Activated naive CD8-positive, alpha-beta T cell treated with anti-CD3 and anti-CD28 coated beads for 36 hours (primary cell): ENCODE measurements around the gene EMILIN1. TPM values are rescaled to one million over a fixed set of nuclear protein-coding genes. Genes with fewer than 3 reads are reported as not detected.
"Not testable (repeated sequence)": the region's sequence is repeated elsewhere in the genome, so short reads cannot be mapped to it uniquely, and the experiment has no call there.

Experiments used
- DNase-seq: peaks from one replicate; pipeline ENCODE4 v3.0.0; 2021
- H3K27ac Mint-ChIP-seq: one replicate; pipeline ENCODE4 v1.8.0; 2022; ENCODE audit warnings: mild to moderate bottlenecking, moderate library complexity, mixed read lengths
- H3K27me3 Mint-ChIP-seq: one replicate; pipeline ENCODE4 v1.8.0; 2022; ENCODE audit warnings: mild to moderate bottlenecking, mixed read lengths
- H3K36me3 Mint-ChIP-seq: one replicate; pipeline ENCODE4 v1.8.0; 2021; ENCODE audit warnings: mild to moderate bottlenecking, mixed read lengths
- H3K4me1 Mint-ChIP-seq: one replicate; pipeline ENCODE4 v1.8.0; 2021; ENCODE audit warnings: mixed read lengths
- H3K4me3 Mint-ChIP-seq: one replicate; pipeline ENCODE4 v1.8.0; 2022; ENCODE audit warnings: mild to moderate bottlenecking, moderate library complexity, mixed read lengths
- H3K9me3 Mint-ChIP-seq: one replicate; pipeline ENCODE4 v1.8.0; 2022; ENCODE audit warnings: mixed read lengths
- total RNA-seq, 2 experiments: library from RNA; stranded (reverse); gene quantifications; one replicate each; pipeline ENCODE4 v1.2.3, GENCODE V29; 2021

EMILIN1 gene
- total RNA-seq, 2 experiments from 2014 or later = 0.62 to 0.76 TPM

- H3K4me3 Mint-ChIP-seq, H3K27ac Mint-ChIP-seq, H3K27me3 Mint-ChIP-seq, H3K36me3 Mint-ChIP-seq, H3K4me1 Mint-ChIP-seq, DNase-seq, H3K9me3 Mint-ChIP-seq: not testable (repeated sequence)
Observed at GRCh38 chr2:27110603-27111352, 32.4 kb downstream of the EMILIN1 start.

DNA sequence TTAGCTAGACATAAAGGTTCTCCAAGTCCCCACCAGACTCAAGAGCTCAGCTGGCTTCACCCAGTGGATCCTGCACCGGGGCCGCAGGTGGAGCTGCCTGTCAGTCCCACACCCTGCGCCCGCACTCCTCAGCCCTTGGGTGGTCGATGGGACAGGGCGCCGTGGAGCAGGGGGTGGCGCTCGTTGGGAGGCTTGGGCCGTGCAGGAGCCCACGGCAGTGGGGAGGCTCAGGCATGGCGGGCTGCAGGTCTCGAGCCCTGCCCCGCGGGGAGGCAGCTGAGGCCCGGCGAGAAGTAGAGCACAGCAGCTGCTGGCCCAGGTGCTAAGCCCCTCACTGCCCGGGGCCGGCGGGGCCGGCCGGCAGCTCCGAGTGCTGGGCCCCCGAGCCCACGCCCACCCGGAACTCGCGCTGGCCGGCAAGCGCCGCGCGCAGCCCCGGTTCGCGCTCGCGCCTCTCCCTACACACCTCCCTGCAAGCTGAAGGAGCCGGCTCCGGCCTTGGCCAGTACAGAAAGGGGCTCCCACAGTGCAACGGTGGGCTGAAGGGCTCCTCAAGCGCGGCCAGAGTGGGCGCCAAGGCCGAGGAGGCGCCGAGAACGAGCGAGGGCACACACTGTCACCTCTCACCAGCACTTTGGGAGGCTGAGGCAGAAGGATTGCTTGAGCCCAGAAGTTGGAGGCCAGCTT lies 33.1 kb downstream of the EMILIN1 start:
- not testable (repeated sequence) for H3K9me3 Mint-ChIP-seq, H3K36me3 Mint-ChIP-seq, H3K4me1 Mint-ChIP-seq, H3K4me3 Mint-ChIP-seq, DNase-seq, H3K27ac Mint-ChIP-seq, H3K27me3 Mint-ChIP-seq

DNA sequence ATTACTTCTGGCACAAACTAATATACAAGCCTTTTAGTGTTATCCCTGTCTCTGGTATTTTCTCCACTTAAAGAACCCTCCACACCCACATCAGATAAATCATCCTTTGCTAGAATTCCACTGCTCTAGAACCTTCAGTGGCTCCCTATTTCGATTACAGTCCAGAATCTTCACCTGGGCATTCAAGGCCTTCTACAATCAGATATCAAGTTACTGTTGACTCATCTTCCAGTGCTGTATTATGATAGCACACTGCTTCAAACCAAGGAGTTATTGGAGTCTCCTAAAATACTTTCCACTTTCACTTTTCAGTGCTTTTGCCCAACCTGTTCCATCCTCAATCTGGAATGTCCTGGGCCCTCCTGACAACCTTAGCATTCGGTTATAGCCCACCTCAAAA lies 37.1 kb downstream of the EMILIN1 start:
- Mint-ChIP-seq H3K36me3 (peaks cover 6% of the 10 kb centered on the region), H3K27me3 (peaks cover 21% of the 10 kb centered on the region), H3K27ac (no peak overlapping the region), H3K9me3 (no peaks in the 10 kb centered on the region), H3K4me3 (no peak overlapping the region), H3K4me1 (peaks cover 13% of the 10 kb centered on the region)
- no peak for DNase-seq

DNA sequence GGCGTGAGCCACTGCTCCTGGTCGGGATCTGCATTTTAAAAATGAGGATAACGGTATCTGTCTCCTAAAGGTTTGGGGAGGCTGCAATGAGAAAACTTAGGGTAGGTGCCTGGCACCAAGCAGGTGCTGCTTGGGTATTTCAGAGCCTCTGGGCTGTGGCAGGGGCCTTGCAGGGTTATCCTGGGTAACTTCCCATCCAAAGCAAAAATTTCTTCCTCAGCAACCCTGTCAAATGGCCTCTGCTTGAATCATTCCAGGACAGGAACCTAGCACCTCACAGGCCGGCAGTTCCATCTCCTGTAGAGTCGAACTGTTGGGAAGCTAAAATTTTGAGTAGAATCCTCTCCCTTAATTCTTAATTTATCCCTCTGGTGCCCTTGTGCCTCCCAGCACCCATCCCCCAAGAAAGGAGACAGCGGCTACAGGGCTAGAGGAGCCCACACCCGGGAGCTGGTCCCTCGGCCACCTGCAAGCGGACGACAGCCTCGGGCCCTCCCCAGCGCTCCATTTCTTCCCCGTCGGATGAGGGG lies 39.6 kb downstream of the EMILIN1 start:
- H3K27me3 Mint-ChIP-seq = peaks cover 26% of the 10 kb centered on the region
- peak overlapping the region; percentile 70 for H3K4me3 Mint-ChIP-seq
- DNase-seq = no peak
- peaks cover 10% of the 10 kb centered on the region for H3K4me1 Mint-ChIP-seq
- H3K36me3 Mint-ChIP-seq = peaks cover 6% of the 10 kb centered on the region
- H3K9me3 Mint-ChIP-seq = no peaks in the 10 kb centered on the region
- no peak overlapping the region for H3K27ac Mint-ChIP-seq

GRCh38 chr2:27118525-27119329 lies 40.3 kb downstream of the EMILIN1 start, which contains the start of gene CGREF1:
Gene CGREF1, minus strand, starts transcription at chr2:27119128. Its CDS starts 14,762 bp downstream, at chr2:27104366.
- H3K9me3 Mint-ChIP-seq = no peaks in the 10 kb centered on the region
- peaks cover 6% of the 10 kb centered on the region for H3K36me3 Mint-ChIP-seq
- peak; percentile 25 for DNase-seq
- H3K27ac Mint-ChIP-seq = peak within 1 kb of the TSS; percentile 34
- peaks cover 14% of the 10 kb centered on the region for H3K4me1 Mint-ChIP-seq
- H3K27me3 Mint-ChIP-seq = peaks cover 26% of the 10 kb centered on the region
- peak within 1 kb of the TSS; percentile 78 for H3K4me3 Mint-ChIP-seq

DNA sequence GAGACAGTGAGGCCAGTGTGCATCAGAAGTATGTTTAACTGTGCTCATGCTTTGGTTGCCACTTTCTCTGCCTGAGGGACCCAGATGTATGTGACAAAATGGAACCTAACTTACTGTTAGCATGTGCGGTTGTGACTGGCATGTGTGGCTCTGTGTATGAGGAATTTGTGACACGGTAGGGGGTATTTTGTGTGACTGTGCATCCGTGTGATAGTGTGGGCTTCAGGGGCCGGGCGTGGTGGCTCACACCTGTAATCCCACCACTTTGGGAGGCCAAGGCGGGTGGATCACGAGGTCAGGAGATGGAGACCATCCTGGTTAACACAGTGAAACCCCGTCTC lies 40.9 kb downstream of the EMILIN1 start:
- not testable (repeated sequence) for H3K36me3 Mint-ChIP-seq, H3K9me3 Mint-ChIP-seq, DNase-seq
- H3K4me3 Mint-ChIP-seq = peak overlapping the region; percentile 78
- H3K4me1 Mint-ChIP-seq = peaks cover 18% of the 10 kb centered on the region
- H3K27ac Mint-ChIP-seq = peak overlapping the region; percentile 34
- H3K27me3 Mint-ChIP-seq = peaks cover 26% of the 10 kb centered on the region

DNA sequence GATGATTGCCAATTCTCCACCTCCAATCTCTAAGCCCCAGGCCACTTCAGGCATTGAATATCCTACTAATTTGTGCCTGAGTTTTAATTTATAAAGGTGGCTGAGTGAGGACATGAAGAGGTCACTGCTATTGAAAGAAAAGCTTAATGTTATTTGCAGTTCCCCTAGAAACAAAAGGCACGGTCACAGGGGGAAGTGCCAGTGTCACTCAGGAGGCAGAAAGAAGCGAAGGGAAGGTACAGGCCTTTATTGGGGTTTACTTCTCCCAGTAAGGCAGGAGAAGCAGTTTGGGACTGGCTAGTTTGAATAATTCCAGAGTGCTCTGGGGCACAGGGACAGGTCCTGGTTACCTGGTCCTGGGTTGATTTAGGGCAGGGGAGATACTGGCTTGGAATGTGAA lies 43.5 kb downstream of the EMILIN1 start:
- DNase-seq = no peak
- H3K27me3 Mint-ChIP-seq = peaks cover 26% of the 10 kb centered on the region
- H3K36me3 Mint-ChIP-seq = peaks cover 6% of the 10 kb centered on the region
- H3K9me3 Mint-ChIP-seq = no peaks in the 10 kb centered on the region
- H3K4me3 Mint-ChIP-seq = no peak overlapping the region
- H3K27ac Mint-ChIP-seq = no peak overlapping the region
- peaks cover 18% of the 10 kb centered on the region for H3K4me1 Mint-ChIP-seq

DNA sequence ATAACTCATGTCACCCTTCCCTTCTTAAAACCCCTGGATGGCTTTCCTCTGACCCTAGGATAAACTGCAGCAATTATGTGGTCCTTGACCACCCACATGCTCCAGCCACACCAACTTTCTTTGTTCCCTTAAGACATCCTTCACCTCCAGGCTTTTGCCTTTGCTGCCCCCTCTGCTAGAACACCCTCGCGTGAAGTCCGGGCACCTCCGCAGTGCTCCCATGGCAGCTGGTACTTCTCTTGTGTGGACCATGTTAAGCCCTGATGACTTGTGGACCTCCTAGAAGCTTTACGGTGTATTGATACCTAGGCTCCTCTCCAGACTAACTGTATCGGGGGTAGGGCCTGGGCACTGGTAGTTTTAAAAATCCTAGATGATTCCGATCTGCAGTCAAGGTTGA lies 44.4 kb downstream of the EMILIN1 start:
- H3K27ac Mint-ChIP-seq = no peak overlapping the region
- H3K36me3 Mint-ChIP-seq = peaks cover 5% of the 10 kb centered on the region
- peaks cover 18% of the 10 kb centered on the region for H3K4me1 Mint-ChIP-seq
- peak overlapping the region; percentile 82 for H3K4me3 Mint-ChIP-seq
- no peaks in the 10 kb centered on the region for H3K9me3 Mint-ChIP-seq
- no peak for DNase-seq
- H3K27me3 Mint-ChIP-seq = peaks cover 25% of the 10 kb centered on the region

- Mint-ChIP-seq H3K4me1 (peaks cover 14% of the 10 kb centered on the region), H3K36me3 (no peaks in the 10 kb centered on the region), H3K9me3 (no peaks in the 10 kb centered on the region), H3K27ac (no peak within 1 kb of the TSS), H3K27me3 (peaks cover 19% of the 10 kb centered on the region), H3K4me3 (peak within 1 kb of the TSS; percentile 82)
- peak; percentile 66 for DNase-seq
Observed at GRCh38 chr2:27123302-27124150, 45.1 kb downstream of the EMILIN1 start, which contains the start of gene ABHD1. Gene ABHD1, plus strand, starts transcription at chr2:27123815. Its CDS starts 134 bp downstream, at chr2:27123949.

- no peak overlapping the region for H3K27ac Mint-ChIP-seq
Observed at GRCh38 chr2:27125104-27125503, 46.7 kb downstream of the EMILIN1 start.

DNA sequence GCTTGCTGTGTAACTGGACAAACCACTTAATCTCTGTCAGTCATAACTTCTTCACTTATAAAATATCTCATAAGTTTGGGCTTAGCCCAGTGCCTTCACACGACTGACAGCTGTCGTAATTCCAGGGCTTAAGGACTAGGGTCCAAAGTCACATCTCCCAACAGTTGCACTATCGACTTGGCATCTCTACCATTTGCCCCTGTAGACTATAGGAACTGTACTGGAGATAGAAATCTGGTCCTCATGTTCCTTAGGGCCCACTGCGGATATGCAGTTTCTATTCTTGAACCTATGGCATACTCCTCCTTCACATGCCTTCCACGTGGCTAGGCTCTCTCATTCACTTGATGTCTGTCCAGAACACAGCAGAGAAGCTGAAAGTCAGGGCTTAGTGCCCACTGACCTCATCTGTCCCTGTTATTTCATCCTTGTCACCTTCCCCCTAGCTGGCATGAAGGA lies 47.9 kb downstream of the EMILIN1 start:
- DNase-seq = no peak
- H3K27me3 Mint-ChIP-seq = no peaks in the 10 kb centered on the region
- no peak overlapping the region for H3K27ac Mint-ChIP-seq
- H3K36me3 Mint-ChIP-seq = no peaks in the 10 kb centered on the region
- no peak overlapping the region for H3K4me3 Mint-ChIP-seq
- H3K9me3 Mint-ChIP-seq = no peaks in the 10 kb centered on the region
- H3K4me1 Mint-ChIP-seq = peaks cover 9% of the 10 kb centered on the region

More at GRCh38 chr2:27125104-27125503, 46.7 kb downstream of the EMILIN1 start:
- DNase-seq = no peak
- Mint-ChIP-seq H3K4me3 (no peak overlapping the region), H3K9me3 (no peaks in the 10 kb centered on the region), H3K27me3 (peaks cover 7% of the 10 kb centered on the region), H3K36me3 (no peaks in the 10 kb centered on the region), H3K4me1 (peaks cover 9% of the 10 kb centered on the region)

DNA sequence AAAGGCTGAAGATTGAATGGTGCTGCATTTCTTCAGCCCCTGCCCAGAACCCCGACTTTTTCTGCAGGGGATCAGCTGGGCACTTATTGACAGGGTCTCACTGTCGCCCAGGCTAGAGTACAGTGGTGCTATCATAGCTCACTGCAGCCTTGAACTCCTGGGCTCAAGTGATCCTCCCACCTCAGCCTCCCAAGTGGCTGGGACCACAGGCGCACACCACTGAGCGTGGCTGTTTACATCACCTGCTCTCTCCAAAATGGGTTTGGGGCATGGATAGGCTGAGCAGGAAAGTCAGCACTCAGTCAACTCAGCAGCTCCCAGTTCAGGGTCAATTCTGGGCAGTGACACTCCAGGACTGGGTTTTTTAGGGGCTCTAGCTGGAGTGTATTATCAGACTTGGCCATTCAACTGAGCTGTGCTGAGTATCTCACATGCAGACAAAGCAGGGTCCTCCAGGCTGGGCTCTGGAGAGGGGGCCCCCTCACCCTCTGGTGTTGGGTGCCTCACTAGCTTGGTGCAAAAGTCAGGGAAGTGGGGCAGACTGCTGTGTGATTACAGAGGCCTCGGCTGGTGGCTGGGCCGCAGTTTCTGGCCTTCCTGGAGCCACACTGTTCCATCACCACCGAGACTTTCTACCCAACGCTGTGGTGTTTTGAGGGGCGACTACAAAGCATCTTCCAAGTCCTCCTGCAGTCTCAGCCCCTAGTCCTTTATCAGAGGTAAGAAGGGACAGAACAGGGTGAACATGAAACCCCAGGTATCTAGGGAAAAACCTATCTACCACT lies 49.7 kb downstream of the EMILIN1 start:
- Mint-ChIP-seq H3K9me3 (no peaks in the 10 kb centered on the region), H3K36me3 (peaks cover 9% of the 10 kb centered on the region), H3K27ac (no peak overlapping the region), H3K4me1 (peaks cover 15% of the 10 kb centered on the region), H3K4me3 (no peak overlapping the region), H3K27me3 (no peaks in the 10 kb centered on the region)
- no peak for DNase-seq

DNA sequence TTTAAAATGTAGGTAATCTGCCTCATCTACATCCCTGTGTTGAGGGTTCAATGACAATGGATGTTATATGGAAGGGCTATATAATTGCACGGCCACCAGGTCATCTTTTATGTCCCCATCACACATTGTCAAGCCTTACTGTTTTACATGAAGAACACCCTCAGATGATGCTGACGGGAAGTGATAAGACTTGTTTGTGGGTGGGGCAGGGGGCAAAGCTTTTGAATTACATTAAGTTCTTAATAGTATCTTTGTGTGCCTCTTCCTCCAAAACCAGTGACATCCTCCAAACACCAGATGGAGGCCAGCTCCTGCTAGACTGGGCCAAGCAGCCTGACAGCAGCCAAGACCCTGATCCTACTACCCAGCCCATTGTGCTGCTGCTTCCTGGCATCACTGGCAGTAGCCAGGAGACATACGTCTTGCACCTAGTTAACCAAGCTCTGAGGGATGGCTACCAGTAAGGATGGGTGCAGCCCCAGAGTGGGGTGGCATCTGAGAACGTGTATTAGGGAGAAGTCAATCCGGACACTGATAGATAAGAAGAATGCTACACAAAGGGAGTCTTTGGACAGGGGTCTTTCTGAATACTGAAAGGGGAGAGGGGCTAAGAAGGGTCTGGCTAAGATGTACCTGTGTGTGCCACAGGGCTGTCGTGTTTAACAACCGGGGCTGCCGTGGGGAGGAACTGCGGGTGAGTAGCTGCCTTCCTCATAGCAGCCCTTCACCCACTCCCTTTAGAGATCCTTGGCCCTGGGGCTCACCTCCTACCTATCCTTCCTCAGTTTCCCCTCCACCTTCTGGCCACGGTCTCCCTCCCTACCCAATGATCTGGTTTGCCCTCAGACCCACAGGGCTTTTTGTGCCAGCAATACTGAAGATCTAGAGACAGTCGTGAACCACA lies 50.5 kb downstream of the EMILIN1 start:
- peaks cover 17% of the 10 kb centered on the region for H3K36me3 Mint-ChIP-seq
- H3K27ac Mint-ChIP-seq = no peak overlapping the region
- no peak for DNase-seq
- H3K9me3 Mint-ChIP-seq = no peaks in the 10 kb centered on the region
- H3K4me1 Mint-ChIP-seq = peaks cover 17% of the 10 kb centered on the region
- H3K4me3 Mint-ChIP-seq = no peak overlapping the region
- H3K27me3 Mint-ChIP-seq = no peaks in the 10 kb centered on the region
